ENCODE data around the gene OGDHL.

The OGDHL gene

DNA sequence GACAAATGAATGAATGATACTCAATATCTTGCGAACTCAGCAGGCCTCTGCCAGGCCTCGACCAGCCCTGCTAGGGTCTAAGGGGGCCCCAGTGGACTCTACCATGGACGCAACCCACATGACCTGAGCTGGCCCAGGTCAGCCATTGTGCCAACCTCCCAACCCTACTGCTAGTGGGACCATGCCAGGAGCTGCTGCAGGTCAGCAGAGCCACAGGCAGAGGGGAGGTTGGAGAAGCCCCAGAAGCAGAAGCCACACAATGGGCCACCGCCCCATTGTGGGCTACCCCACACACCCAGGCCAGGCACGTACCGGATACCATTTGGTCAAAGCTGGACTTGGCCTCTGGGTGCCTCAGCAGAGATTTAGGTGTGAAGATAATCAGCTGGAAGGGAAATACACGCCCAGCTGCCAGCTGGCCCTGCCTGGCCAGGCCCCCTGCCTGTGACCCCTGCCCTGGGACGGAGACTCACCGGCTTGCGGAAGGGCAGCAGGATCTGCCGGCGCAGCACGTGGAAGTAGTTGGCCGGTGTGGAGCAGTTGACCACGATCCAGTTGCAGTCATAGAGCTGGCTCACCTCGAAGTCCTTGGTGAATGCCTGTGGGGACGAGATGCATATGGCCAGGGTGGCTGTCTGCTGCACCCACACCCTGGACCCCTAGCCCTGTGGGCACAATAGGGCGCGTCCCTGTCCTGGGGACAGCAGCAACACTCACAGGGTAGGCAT, 24.5 kb downstream of the OGDHL start:
- in situ Hi-C loops (cut with HindIII; ENCODE audit: low sequenced_read_pairs): no loop called here
- no peak for DNase-seq (ENCODE audit: low read depth, low spot score)
- H3K4me3 ChIP-seq (ENCODE audit: low read depth, low read length): no peak overlapping the region
- TF ChIP-seq, protein P1, sequence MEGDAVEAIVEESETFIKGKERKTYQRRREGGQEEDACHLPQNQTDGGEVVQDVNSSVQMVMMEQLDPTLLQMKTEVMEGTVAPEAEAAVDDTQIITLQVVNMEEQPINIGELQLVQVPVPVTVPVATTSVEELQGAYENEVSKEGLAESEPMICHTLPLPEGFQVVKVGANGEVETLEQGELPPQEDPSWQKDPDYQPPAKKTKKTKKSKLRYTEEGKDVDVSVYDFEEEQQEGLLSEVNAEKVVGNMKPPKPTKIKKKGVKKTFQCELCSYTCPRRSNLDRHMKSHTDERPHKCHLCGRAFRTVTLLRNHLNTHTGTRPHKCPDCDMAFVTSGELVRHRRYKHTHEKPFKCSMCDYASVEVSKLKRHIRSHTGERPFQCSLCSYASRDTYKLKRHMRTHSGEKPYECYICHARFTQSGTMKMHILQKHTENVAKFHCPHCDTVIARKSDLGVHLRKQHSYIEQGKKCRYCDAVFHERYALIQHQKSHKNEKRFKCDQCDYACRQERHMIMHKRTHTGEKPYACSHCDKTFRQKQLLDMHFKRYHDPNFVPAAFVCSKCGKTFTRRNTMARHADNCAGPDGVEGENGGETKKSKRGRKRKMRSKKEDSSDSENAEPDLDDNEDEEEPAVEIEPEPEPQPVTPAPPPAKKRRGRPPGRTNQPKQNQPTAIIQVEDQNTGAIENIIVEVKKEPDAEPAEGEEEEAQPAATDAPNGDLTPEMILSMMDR (IDR thresholded peaks at IDR 0.05; ENCODE audit: low read depth, low read length): no peak

DNA sequence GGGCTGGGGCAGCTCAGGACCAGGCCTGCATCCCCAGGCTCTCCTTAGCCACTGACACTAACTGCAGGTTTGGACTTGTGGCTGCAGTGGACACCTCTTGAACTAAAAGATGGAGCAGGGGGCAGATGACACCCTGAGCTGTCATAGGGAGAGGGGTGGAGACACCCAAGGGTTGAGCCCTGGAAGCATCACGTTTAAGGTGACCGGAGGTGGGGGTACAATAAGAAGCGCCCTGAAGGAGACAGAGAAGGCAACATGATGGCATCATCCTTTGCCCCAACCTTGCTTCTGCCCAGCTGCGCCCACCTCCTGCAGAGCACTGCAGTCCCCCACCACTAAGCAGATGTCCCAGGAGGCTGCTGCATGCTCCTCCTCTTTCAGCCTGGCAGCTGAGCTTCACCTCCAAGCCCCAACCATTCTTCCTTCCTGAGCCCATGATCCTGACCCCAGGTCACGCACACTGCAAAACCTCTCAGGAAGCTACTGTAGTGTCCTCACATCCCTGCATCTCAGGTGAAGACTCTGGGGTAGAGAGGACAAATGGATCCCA, 25.5 kb downstream of the OGDHL start:
- TF ChIP-seq, protein P1 (IDR thresholded peaks at IDR 0.05; ENCODE audit: low read depth, low read length): no peak
- no peak for DNase-seq (ENCODE audit: low read depth, low spot score)
- no peak overlapping the region for H3K4me3 ChIP-seq (ENCODE audit: low read depth, low read length)
- in situ Hi-C loops (cut with HindIII; ENCODE audit: low sequenced_read_pairs): no loop called here

GRCh38 chr10:49735848-49736563, 26.1 kb downstream of the OGDHL start:
- DNase-seq (ENCODE audit: low read depth, low spot score): no peak
- in situ Hi-C loops (cut with HindIII; ENCODE audit: low sequenced_read_pairs): no loop called here
- TF ChIP-seq, protein P1 (IDR thresholded peaks at IDR 0.05; ENCODE audit: low read depth, low read length): no peak
- no peak overlapping the region for H3K4me3 ChIP-seq (ENCODE audit: low read depth, low read length)

- in situ Hi-C loops (cut with HindIII; ENCODE audit: low sequenced_read_pairs): no loop called here
- TF ChIP-seq, protein P1 (IDR thresholded peaks at IDR 0.05; ENCODE audit: low read depth, low read length): no peak
- H3K4me3 ChIP-seq (ENCODE audit: low read depth, low read length): no peak overlapping the region
- DNase-seq (ENCODE audit: low read depth, low spot score): no peak
These were observed 27.0 kb downstream of the OGDHL start for GRCh38 chr10:49735161-49735560.

DNA sequence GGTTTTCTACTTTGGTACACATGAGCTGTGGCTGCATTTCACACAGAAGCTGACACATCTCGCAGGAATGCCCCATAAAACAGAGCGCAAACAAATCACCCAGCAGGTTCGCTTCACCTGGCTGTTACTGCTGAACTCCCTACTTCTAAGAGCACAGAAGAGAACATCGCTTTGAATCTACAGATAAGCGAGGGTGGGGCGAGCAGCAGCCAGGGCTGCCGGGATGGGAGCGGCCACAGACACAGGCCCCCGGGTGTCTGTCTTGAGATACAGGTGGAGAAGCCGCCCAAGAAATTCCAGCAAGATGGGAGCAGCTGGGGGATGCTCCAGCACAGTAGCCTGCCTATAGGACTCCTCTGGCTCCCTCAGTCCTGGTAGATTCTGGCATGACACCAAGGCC, 27.4 kb downstream of the OGDHL start:
- in situ Hi-C loops (cut with HindIII; ENCODE audit: low sequenced_read_pairs): no loop called here
- DNase-seq (ENCODE audit: low read depth, low spot score): no peak
- TF ChIP-seq, protein P1 (IDR thresholded peaks at IDR 0.05; ENCODE audit: low read depth, low read length): no peak
- no peak overlapping the region for H3K4me3 ChIP-seq (ENCODE audit: low read depth, low read length)

- DNase-seq (ENCODE audit: low read depth, low spot score): no peak
- no peak overlapping the region for H3K4me3 ChIP-seq (ENCODE audit: low read depth, low read length)
- TF ChIP-seq, protein P1 (IDR thresholded peaks at IDR 0.05; ENCODE audit: low read depth, low read length): no peak
- in situ Hi-C loops (cut with HindIII; ENCODE audit: low sequenced_read_pairs): no loop called here
These were observed 28.3 kb downstream of the OGDHL start for GRCh38 chr10:49733866-49734265.

Data from astrocyte of the spinal cord (primary cell).